Measurements from ENCODE around the gene PMVK. TPM values are rescaled to one million over a fixed set of nuclear protein-coding genes. Genes with fewer than 3 reads are reported as not detected.
A peak's percentile ranks its signal among the peaks of the same experiment; 100 is the strongest.
"Not testable (repeated sequence)": the region's sequence is repeated elsewhere in the genome, so short reads cannot be mapped to it uniquely, and the experiment has no call there.

PMVK gene
- 47.4 and 47.7 TPM in 2 replicates for total RNA-seq

DNA sequence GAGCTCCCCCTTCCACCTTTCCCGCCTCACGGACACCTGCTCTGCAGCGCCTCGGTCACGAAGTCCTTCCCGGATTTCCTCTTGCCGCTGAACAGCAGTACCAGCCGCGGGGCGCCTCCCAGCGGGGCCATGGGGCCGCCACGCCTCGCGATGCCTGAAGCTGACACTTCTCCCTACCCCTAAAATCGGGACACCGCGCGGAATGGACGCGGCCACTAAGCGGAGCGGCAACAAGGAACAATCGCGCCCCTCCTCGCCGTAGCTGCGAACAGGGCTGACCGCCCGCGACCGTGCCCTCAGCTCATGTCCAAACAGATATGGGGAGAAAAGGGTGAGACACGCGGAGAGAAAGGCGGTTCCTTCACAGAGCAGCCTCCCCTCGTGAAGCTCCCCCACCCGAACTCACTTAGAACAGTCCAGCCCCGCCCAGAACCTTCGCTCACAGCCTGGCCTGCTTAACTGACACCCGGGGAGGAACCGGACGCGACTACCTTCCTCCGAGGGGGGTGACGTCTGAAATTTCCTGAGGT is at the start of gene PMVK:
PMVK (minus strand) TSS at position 165 of the 530 bp plus-strand sequence; CDS start at position 131, 34 bp downstream.
- H3K27ac Mint-ChIP-seq = peak within 1 kb of the TSS; percentile 91
- peak within 1 kb of the TSS; percentile 91 for H3K4me3 Mint-ChIP-seq
- peak; percentile 98 for DNase-seq
- no peaks in the 10 kb centered on the region for H3K9me3 Mint-ChIP-seq
- H3K36me3 Mint-ChIP-seq (ENCODE audit: low read depth) = peaks cover 4% of the 10 kb centered on the region
- intact Hi-C loops (cut with micrococcal nuclease) = loop anchor here (1.0 to 2.0 kb wide), 8 partner anchors 19 to 377 kb away; partner anchors contain the start of genes CKS1B and PYGO2
- peaks cover 46% of the 10 kb centered on the region for H3K4me1 Mint-ChIP-seq
- H3K27me3 Mint-ChIP-seq = no peaks in the 10 kb centered on the region

DNA sequence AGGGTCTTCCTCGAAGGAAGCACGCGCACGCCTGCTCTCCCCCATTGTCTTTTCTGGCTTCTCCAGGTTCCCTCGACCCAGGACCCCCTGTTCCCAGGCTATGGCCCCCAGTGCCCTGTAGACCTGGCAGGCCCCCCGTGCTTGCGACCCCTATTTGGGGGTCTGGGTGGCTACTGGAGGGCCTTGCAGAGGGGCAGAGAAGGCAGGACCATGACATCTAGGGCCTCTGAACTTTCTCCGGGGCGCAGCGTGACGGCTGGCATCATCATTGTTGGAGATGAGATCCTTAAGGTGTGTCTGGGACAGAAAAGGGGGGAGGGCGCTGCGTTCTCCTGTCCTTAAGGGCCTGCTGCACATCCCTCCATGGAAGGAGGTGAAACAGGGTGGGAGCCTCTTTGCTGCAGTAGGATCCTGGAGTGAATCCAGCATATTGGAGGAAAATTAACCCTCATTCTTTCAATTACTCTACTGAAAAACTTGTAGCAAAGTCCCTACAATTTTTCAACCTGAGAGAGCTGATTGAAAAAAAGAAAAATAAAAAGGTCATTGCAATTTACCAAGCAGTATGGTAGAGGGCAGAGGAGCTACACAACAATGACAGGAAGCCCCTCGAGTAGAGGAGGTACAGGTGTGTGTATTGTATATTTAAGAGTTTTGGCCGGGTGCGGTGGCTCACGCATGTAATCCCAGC is 47.4 kb upstream of the PMVK start:
- Mint-ChIP-seq H3K4me3 (no peak overlapping the region), H3K4me1 (peaks cover 16% of the 10 kb centered on the region), H3K36me3 (ENCODE audit: low read depth) (peaks cover 29% of the 10 kb centered on the region), H3K27ac (peak overlapping the region; percentile 8), H3K27me3 (no peaks in the 10 kb centered on the region), H3K9me3 (no peaks in the 10 kb centered on the region)
- DNase-seq = peak; percentile 64
- intact Hi-C loops (cut with micrococcal nuclease) = loop anchor here (1.0 to 5.0 kb wide), 6 partner anchors 10 to 208 kb away; partner anchors contain the start of genes ADAM15, CKS1B, KRTCAP2 and SLC50A1

DNA sequence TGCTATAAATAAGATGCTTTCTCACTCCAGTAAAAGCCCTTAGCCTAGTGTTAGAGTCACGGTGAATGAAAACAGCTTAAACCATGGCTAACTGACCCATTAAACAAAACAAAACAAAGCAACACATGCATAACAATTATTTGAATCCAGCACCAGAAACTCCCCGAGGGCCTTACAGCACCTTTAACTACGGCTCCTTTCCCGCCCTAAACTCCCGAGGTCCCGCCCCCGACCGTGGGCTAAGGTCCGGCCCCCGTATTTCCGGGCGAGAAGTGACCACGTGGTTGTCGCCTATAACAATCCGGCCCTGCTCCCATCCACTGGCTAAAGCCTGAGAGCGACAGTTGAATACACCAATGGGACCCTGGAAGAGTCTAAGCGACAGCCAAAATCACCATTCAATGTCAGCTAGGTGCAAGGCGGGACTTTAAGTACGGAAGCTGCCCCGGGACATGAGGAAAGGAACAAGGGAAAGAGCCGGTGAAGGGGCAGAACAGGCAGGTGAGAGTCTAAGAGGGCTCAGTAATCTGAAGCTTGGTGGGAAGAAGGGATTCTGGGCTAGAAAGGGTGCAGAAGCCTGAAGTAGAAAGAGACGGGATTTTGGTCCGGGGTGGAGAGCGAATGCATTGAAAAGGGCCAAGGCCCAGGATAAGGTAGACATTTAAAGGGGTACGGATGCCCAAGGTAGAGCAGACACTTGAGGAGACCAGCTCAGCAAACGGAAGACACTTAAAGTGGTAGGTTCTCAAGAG is 46.6 kb upstream of the PMVK start, which contains the start of gene FLAD1:
FLAD1 (plus strand) TSS at position 448 of the 752 bp plus-strand sequence. CDS start 351 bp downstream, outside the sequence.
- no peak within 1 kb of the TSS for H3K4me3 Mint-ChIP-seq
- H3K4me1 Mint-ChIP-seq = peaks cover 11% of the 10 kb centered on the region
- peak; percentile 99 for DNase-seq
- H3K27ac Mint-ChIP-seq = peak within 1 kb of the TSS; percentile 8
- no peaks in the 10 kb centered on the region for H3K9me3 Mint-ChIP-seq
- H3K27me3 Mint-ChIP-seq = no peaks in the 10 kb centered on the region
- H3K36me3 Mint-ChIP-seq (ENCODE audit: low read depth) = peaks cover 21% of the 10 kb centered on the region
- intact Hi-C loops (cut with micrococcal nuclease) = loop anchor here (1.0 to 5.0 kb wide), 6 partner anchors 9 to 209 kb away; partner anchors contain the start of genes ADAM15, CKS1B, KRTCAP2 and SLC50A1

DNA sequence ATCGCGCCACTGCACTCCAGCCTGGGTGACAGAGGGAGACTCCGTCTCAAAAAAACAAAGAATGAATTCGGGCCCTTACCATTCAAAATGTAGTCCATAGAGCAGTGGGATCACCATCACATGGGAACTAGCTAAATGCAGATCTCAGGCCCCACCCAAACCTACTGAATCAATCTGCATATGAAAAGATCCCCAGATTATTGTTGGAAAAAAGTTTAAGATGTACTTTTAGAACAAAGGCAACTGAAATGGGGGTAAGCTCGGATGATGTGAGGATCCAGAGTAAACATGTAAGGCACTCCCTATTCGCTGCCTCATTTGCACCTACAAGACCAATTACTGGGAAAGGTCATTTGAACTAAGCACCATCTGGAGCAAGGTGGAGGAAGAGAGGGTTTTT is 45.8 kb upstream of the PMVK start:
- H3K36me3 Mint-ChIP-seq (ENCODE audit: low read depth) = peaks cover 23% of the 10 kb centered on the region
- no peak overlapping the region for H3K27ac Mint-ChIP-seq
- H3K9me3 Mint-ChIP-seq = no peaks in the 10 kb centered on the region
- no peak overlapping the region for H3K4me3 Mint-ChIP-seq
- intact Hi-C loops (cut with micrococcal nuclease) = loop anchor here (2.0 to 5.0 kb wide), 4 partner anchors 68 to 210 kb away; partner anchors contain the start of genes ADAM15, KRTCAP2, SLC50A1 and TRIM46
- H3K27me3 Mint-ChIP-seq = no peaks in the 10 kb centered on the region
- H3K4me1 Mint-ChIP-seq = peaks cover 16% of the 10 kb centered on the region
- no peak for DNase-seq

DNA sequence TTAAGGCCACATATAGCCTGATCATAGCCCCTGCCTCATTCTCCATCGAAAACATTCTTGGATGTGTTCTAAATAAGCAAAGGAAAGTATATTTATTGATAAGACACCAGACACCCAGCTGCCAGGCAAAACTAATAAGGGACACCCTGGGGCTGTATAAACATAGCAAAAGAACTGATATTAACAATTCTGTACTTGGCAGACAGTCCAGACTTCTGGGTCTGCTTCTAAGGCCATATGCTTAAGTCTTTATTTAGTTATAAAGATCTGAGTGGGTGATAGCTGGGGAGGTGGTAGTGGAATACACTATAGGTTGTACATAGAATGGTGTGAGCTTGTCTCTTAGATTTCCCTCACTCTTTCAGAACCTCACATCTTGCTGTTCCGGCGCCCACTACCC is 41.8 kb upstream of the PMVK start:
- Mint-ChIP-seq H3K9me3 (no peaks in the 10 kb centered on the region), H3K4me1 (peaks cover 17% of the 10 kb centered on the region), H3K27ac (no peak overlapping the region), H3K4me3 (no peak overlapping the region), H3K36me3 (ENCODE audit: low read depth) (peaks cover 26% of the 10 kb centered on the region), H3K27me3 (no peaks in the 10 kb centered on the region)
- intact Hi-C loops (cut with micrococcal nuclease) = loop anchor here (10.0 kb wide), 1 partner anchor 1526 kb away; the partner anchor contains the start of gene MEF2D
- DNase-seq = no peak

DNA sequence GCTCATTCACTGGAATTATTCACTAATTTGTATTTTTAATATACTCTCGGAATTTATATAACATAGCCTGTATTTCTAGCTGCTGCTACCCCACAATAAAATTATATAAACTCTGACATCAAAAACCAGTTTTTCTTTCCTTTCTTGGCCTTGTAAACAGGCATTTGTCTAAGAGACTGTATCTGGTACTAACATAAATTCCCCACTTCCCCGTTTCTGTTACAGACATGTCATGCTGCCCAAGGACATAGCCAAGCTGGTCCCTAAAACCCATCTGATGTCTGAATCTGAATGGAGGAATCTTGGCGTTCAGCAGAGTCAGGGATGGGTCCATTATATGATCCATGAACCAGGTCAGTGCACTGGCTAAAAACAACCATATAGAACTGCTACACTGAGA is 41.2 kb upstream of the PMVK start:
- H3K9me3 Mint-ChIP-seq, H3K27me3 Mint-ChIP-seq, H3K27ac Mint-ChIP-seq, DNase-seq: not testable (repeated sequence)
- H3K4me1 Mint-ChIP-seq = peaks cover 21% of the 10 kb centered on the region
- peak overlapping the region; percentile 42 for H3K4me3 Mint-ChIP-seq
- peaks cover 26% of the 10 kb centered on the region for H3K36me3 Mint-ChIP-seq (ENCODE audit: low read depth)
- intact Hi-C loops (cut with micrococcal nuclease) = loop anchor here (10.0 kb wide), 1 partner anchor 1527 kb away; the partner anchor contains the start of gene MEF2D

DNA sequence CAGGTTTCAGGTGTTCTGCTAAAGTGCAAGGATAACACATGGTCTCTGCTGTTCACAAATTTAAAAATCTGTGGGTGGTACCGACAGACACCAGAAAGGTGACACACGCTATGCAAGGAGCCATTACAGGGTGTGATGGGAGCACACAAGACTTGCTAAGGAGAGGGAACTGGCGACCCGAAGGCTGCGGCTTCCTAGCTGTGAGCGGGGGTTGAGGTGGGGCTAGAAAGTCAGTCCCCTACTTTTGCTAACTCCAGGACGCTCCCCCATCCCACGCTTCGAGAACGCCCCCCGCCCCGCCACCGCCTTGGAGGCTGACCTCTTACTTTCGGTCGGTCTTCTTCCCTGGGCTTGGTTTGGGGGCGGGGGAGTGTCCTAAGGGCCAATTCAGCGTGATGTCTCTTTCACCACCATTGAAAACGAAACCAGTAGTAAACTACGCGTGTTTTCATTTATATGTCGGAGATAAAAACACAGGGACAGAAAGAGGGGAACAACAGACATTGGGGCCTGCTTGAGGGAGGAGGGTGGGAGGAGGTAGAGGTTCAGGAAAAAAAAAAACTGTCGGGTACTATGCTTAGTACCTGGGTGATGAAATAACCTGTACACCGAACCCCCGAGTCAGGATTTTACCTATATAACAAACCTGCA is 39.0 kb upstream of the PMVK start:
- no peaks in the 10 kb centered on the region for H3K9me3 Mint-ChIP-seq
- H3K4me3 Mint-ChIP-seq = no peak overlapping the region
- no peaks in the 10 kb centered on the region for H3K27me3 Mint-ChIP-seq
- H3K36me3 Mint-ChIP-seq (ENCODE audit: low read depth) = peaks cover 28% of the 10 kb centered on the region
- H3K4me1 Mint-ChIP-seq = peaks cover 37% of the 10 kb centered on the region
- H3K27ac Mint-ChIP-seq = no peak overlapping the region
- intact Hi-C loops (cut with micrococcal nuclease) = loop anchor here (2.0 to 10.0 kb wide), 2 partner anchors 39 to 1529 kb away; partner anchors contain the start of genes MEF2D and PMVK
- DNase-seq = peak; percentile 91

DNA sequence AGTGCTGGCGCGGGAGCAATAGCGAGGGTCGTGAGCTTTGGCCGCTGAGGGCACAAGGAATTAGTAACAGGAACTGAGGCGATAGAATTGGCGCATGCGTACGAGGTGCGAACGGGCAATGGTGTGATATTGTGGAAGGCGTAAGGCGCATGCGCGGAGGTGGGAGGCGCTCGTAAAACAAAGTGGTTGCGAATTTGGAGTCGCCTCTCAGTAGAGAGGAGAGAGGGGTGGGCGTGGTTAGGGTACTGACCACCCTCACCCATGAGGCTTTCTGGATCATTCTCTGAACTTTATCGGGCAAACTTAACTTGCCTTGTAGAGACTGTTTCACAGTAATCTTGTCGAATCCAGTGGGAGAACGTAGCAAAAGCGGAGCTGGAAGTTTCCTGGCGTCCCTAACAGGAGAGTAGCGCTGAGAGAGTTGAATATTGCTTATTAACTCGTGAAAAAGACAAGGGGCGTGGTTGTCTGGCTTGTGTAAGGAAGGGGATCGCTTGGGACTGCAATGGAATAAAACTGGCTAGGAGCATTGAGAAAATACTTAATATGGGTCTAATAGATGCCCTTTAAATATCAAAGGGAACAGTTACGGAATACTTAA is 38.4 kb upstream of the PMVK start:
- DNase-seq = peak; percentile 98
- H3K27ac Mint-ChIP-seq = no peak overlapping the region
- intact Hi-C loops (cut with micrococcal nuclease) = loop anchor here (1.0 to 10.0 kb wide), 10 partner anchors 8 to 1530 kb away; partner anchors contain the start of genes EFNA4, FLAD1, MEF2D and PBXIP1
- H3K36me3 Mint-ChIP-seq (ENCODE audit: low read depth) = peaks cover 26% of the 10 kb centered on the region
- H3K27me3 Mint-ChIP-seq = no peaks in the 10 kb centered on the region
- H3K4me1 Mint-ChIP-seq = peaks cover 37% of the 10 kb centered on the region
- no peak overlapping the region for H3K4me3 Mint-ChIP-seq
- H3K9me3 Mint-ChIP-seq = no peaks in the 10 kb centered on the region

DNA sequence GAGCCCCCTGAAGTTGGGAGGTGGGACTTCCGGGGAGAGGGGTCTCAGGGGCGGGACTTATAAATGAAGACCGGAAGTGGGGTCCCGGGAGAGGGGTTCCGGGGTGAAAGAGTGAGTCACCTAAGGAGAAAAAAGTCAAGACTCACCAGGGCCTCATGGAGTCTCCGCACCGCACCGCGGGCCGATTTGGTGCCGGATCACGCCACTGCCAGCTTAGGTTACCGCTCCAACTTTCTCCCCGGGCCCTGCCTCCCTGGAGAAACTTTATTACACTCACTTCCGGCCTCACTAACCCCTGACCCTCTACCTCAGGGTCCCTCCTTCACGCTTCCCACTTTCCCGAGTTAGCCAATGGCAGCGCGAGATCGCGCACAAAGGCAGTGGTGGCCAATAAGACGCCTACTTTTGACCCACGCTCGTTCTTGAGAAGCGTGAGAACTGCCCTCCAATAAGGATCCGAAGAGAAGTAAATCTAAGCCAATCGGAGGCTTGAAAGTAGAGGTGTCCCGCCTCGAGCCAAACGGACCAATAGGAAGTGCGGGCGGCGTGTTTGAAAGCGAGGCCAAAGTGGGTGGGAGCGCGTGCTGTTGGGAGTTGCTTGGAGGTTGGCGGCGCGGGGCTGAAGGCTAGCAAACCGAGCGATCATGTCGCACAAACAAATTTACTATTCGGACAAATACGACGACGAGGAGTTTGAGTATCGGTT is 37.7 kb upstream of the PMVK start, which contains the start of gene CKS1B:
CKS1B (plus strand) TSS at position 580 of the 706 bp plus-strand sequence; CDS start at position 645, 65 bp downstream.
- peaks cover 28% of the 10 kb centered on the region for H3K36me3 Mint-ChIP-seq (ENCODE audit: low read depth)
- H3K27me3 Mint-ChIP-seq = no peaks in the 10 kb centered on the region
- no peak within 1 kb of the TSS for H3K27ac Mint-ChIP-seq
- peaks cover 39% of the 10 kb centered on the region for H3K4me1 Mint-ChIP-seq
- no peaks in the 10 kb centered on the region for H3K9me3 Mint-ChIP-seq
- intact Hi-C loops (cut with micrococcal nuclease) = loop anchor here (1.0 to 10.0 kb wide), 10 partner anchors 9 to 1531 kb away; partner anchors contain the start of genes EFNA4, FLAD1, MEF2D and PBXIP1
- no peak within 1 kb of the TSS for H3K4me3 Mint-ChIP-seq
- DNase-seq = peak; percentile 98

DNA sequence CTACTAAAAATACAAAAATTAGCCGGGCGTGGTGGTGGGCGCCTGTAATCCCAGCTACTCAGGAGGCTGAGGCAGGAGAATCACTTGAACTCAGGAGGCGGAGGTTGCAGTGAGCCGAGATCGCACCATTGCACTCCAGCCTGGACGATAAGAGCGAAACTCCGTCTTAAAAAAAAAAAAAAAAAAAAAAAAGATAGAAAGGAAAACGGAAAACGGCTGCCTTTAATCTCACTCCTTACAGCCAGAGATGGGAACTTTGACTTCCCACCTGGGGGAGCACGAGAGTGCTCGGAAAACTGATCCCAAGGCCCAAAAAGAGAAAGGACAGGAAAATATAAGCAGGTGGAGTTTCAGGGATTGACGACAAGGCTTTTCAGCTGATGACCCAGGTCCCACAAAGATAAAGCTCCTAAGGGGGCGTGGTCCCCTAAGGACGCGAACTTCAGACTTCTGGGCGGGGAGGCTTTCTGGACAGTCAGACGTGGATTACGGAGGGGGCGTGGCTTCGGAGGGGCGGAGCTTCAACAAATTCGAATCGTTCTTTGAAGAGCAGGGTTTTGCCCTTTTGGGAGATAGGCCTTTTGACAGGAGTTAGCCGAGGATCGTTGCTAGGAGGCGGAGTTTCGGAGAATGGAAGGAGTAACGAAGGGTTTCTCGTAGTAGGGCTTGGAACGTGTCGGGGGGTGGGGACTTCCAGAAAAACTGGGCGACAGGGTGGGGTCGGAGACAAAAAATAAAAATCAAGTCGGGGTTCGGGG is 37.0 kb upstream of the PMVK start:
- no peak overlapping the region for H3K4me3 Mint-ChIP-seq
- H3K27me3 Mint-ChIP-seq = no peaks in the 10 kb centered on the region
- H3K4me1 Mint-ChIP-seq = peaks cover 43% of the 10 kb centered on the region
- intact Hi-C loops (cut with micrococcal nuclease) = loop anchor here (1.0 to 10.0 kb wide), 10 partner anchors 10 to 1531 kb away; partner anchors contain the start of genes EFNA4, FLAD1, MEF2D and PBXIP1
- H3K36me3 Mint-ChIP-seq (ENCODE audit: low read depth) = peaks cover 29% of the 10 kb centered on the region
- H3K9me3 Mint-ChIP-seq = no peaks in the 10 kb centered on the region
- H3K27ac Mint-ChIP-seq = peak overlapping the region; percentile 6
- DNase-seq = peak; percentile 98

DNA sequence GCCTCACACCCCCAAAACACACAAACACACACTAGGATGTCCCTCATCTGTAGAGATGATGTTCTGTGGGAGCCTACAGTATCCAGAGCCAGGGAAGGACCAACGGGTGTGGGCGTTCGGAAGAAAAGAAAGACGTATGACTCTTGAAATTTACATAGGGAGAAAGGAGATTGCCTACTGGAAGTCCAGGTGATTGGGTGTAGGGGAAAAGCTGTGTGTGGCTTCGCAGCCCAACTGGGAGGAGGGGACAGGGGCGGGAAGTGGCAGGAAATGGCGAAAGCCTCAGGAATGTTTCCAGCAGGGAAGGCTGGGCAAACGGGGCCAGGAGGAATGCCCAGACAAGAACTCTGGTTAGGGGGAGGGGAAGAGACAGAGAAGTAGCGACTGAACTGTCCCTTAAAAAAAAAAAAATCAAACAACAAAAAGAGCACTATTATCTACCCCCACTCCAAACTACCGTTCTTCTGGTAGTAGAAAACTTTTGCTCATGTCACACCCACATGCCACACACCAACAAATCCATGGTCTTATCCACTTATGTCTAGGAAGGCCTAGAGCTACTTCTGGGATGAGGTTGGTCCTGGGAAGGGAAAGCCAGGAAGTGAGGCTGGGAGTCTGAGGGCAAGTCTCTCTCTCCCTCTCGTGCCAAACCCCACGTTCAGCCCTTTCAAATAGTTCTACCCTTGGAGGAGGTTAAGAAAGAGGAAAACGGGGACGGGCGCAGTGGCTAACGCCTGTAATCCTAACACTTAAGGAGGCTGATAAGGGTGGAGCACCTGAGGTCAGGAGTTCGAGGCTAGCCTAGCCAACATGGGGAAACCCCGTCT is 36.2 kb upstream of the PMVK start:
- Mint-ChIP-seq H3K4me3 (no peak overlapping the region), H3K27me3 (no peaks in the 10 kb centered on the region), H3K27ac (peak overlapping the region; percentile 65), H3K36me3 (ENCODE audit: low read depth) (peaks cover 32% of the 10 kb centered on the region), H3K4me1 (peaks cover 49% of the 10 kb centered on the region), H3K9me3 (no peaks in the 10 kb centered on the region)
- DNase-seq = peak; percentile 70
- intact Hi-C loops (cut with micrococcal nuclease) = loop anchor here (5.0 to 10.0 kb wide), 3 partner anchors 90 to 1532 kb away; partner anchors contain the start of genes EFNA4, MEF2D and RUSC1

Measured in activated CD4-positive, alpha-beta T cell treated with anti-CD3 and anti-CD28 coated beads, Interleukin-2, amount 10 ng/mL, durations not matched to agents 24 days and 14 days (primary cell).